GM12801 (cell line): ENCODE measurements around the gene ZNF444.

Source experiments
- TF ChIP-seq, protein P1 (sequence below): IDR thresholded peaks from one replicate; pipeline ENCODE4 v1.5.1; 2011; ENCODE audit warnings: control low read depth; ENCODE audit not compliant: insufficient read length; ENCODE audit errors: extremely low read depth

ZNF444 gene

DNA sequence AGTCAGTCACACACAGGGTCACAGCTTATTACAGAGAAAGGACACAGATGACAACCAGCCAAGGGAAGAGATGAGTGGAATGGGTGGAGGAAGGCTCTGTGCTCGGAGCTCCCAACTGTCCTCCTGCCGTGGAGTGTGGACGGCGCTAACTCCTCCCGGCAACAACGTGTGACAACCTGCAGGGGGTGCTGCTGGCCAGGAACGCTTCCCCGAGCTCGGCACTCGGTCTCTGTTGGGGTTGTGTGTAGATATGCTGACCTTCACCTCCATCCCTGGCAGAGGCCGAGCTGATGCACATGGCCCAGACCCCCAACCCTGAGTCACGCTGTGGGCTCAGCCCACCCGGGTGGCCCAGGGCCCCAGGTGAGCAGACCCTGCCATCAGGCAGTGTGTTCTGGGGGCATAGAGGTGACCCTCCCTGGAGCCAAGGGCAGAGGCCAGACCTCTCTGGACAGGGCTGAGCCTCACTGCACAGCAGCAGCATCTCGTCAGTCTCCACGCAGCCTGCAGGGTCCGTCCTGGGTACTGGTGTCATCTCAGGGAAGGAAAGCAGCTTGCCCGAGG is 14.1 kb downstream of the ZNF444 start:
- TF ChIP-seq, protein P1, sequence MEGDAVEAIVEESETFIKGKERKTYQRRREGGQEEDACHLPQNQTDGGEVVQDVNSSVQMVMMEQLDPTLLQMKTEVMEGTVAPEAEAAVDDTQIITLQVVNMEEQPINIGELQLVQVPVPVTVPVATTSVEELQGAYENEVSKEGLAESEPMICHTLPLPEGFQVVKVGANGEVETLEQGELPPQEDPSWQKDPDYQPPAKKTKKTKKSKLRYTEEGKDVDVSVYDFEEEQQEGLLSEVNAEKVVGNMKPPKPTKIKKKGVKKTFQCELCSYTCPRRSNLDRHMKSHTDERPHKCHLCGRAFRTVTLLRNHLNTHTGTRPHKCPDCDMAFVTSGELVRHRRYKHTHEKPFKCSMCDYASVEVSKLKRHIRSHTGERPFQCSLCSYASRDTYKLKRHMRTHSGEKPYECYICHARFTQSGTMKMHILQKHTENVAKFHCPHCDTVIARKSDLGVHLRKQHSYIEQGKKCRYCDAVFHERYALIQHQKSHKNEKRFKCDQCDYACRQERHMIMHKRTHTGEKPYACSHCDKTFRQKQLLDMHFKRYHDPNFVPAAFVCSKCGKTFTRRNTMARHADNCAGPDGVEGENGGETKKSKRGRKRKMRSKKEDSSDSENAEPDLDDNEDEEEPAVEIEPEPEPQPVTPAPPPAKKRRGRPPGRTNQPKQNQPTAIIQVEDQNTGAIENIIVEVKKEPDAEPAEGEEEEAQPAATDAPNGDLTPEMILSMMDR = no peak

GRCh38 chr19:56156768-56157167 is 15.7 kb downstream of the ZNF444 start:
- TF ChIP-seq, protein P1 = no peak

GRCh38 chr19:56158170-56158757 is 17.2 kb downstream of the ZNF444 start:
- TF ChIP-seq, protein P1 = no peak

DNA sequence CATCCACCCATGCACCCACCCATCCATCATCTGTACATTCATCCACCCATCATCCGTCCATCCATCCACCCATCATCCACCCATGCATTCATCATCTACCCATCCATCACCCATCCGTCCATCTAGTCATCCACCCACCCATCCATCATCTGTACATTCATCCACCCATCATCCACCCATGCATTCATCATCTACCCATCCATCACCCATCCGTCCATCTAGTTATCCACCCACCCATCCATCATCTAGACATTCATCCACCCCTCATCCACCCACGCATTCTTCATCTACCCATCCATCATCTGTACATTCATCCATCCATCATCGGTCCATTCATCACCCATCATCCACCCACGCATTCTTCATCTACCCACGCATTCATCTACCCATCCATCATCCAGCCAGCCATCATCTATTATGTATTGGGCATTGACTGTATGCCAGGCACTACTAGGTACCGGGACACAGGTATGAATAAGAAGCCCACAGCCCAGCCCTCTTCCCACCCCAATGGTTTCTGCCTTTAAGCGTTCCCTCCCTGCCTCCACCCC is 18.0 kb downstream of the ZNF444 start:
- TF ChIP-seq, protein P1 = no peak

- TF ChIP-seq, protein P1 = no peak
These were observed 18.7 kb downstream of the ZNF444 start for GRCh38 chr19:56159622-56160271.

DNA sequence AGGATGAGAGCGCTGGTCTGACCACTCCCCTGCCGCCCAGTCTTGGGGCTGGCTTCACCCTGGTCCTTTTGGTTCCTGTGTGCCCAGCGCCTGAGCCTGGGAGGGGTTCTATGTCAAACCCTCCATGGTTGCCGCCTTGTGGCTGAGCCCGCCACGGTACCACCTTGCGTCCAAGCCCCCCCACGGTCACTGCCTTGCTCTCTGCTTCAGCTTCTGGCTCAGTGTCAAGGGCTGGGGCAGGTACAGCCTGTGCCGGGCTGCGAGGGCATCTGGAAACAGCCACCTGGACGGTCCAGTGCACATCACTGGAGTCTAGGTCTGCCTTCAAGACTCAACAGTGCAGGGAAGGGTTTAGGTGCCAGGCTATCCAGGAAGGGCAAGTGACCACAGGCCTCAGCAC is 20.4 kb downstream of the ZNF444 start:
- TF ChIP-seq, protein P1 = no peak

- TF ChIP-seq, protein P1 = no peak
These were observed 21.2 kb downstream of the ZNF444 start for GRCh38 chr19:56162258-56162657.
